ENCODE measurements around the gene MATCAP1.
A peak's percentile ranks its signal among the peaks of the same experiment; 100 is the strongest.

MATCAP1 gene

GRCh38 chr16:67181346-67181745 lies 2.4 kb downstream of the MATCAP1 start:
- no peak for DNase-seq
- intact Hi-C loops (cut with DNase I), result no loop called here

- intact Hi-C loops (cut with DNase I), result no loop called here
These were observed 3.6 kb downstream of the MATCAP1 start for GRCh38 chr16:67180166-67180565.

GRCh38 chr16:67179421-67180080 lies 4.2 kb downstream of the MATCAP1 start:
- no peak for DNase-seq
- intact Hi-C loops (cut with DNase I), result no loop called here

More at GRCh38 chr16:67180166-67180565, 3.6 kb downstream of the MATCAP1 start:
- DNase-seq, result no peak

GRCh38 chr16:67177743-67178699 lies 5.7 kb downstream of the MATCAP1 start:
- peak in 39 of 42 donors; percentile 44 to 89 (median 73) for DNase-seq

GRCh38 chr16:67176662-67177061 lies 7.1 kb downstream of the MATCAP1 start:
- intact Hi-C loops (cut with DNase I), result no loop called here
- no peak for DNase-seq

More at GRCh38 chr16:67177743-67178699, 5.7 kb downstream of the MATCAP1 start:
- intact Hi-C loops (cut with DNase I), result no loop called here

GRCh38 chr16:67174706-67175231 lies 9.0 kb downstream of the MATCAP1 start:
- no peak for DNase-seq
- intact Hi-C loops (cut with DNase I), result no loop called here

- DNase-seq, result peak; percentile 61 to 93 (median 85)
- intact Hi-C loops (cut with DNase I), result no loop called here
These were observed 9.7 kb downstream of the MATCAP1 start for GRCh38 chr16:67173808-67174705.

- DNase-seq, result no peak
- intact Hi-C loops (cut with DNase I), result no loop called here
These were observed 10.4 kb downstream of the MATCAP1 start for GRCh38 chr16:67173323-67173722.

- intact Hi-C loops (cut with DNase I), result no loop called here
- no peak for DNase-seq
These were observed 12.7 kb downstream of the MATCAP1 start for GRCh38 chr16:67170949-67171649.

- peak; percentile 38 to 89 (median 75) for DNase-seq
- intact Hi-C loops (cut with DNase I), result no loop called here
These were observed 13.4 kb downstream of the MATCAP1 start, which contains the start of gene NOL3 for GRCh38 chr16:67170168-67170948. NOL3 (plus strand) TSS chr16:67170538.

- intact Hi-C loops (cut with DNase I), result no loop called here
These were observed 14.1 kb downstream of the MATCAP1 start for GRCh38 chr16:67169642-67170167.

GRCh38 chr16:67169011-67169451 lies 14.7 kb downstream of the MATCAP1 start:
- no peak for DNase-seq
- intact Hi-C loops (cut with DNase I), result no loop called here

More at GRCh38 chr16:67169642-67170167, 14.1 kb downstream of the MATCAP1 start:
- peak in 17 of 42 donors; percentile 40 to 80 (median 61) for DNase-seq

GRCh38 chr16:67167588-67167987 lies 16.2 kb downstream of the MATCAP1 start:
- intact Hi-C loops (cut with DNase I), result no loop called here
- no peak for DNase-seq

GRCh38 chr16:67166598-67167168 lies 17.1 kb downstream of the MATCAP1 start:
- intact Hi-C loops (cut with DNase I), result no loop called here
- no peak for DNase-seq

GRCh38 chr16:67166110-67166547 lies 17.6 kb downstream of the MATCAP1 start:
- intact Hi-C loops (cut with DNase I), result no loop called here
- DNase-seq, result no peak
